ENCODE results near the gene PSMC5. TPM values are rescaled to one million over a fixed set of nuclear protein-coding genes. Genes with fewer than 3 reads are reported as not detected.

The PSMC5 gene
- total RNA-seq, 1 donor from 2014 or later: 199 TPM

- H3K36me3 Mint-ChIP-seq (ENCODE audit: low read depth): peaks cover 63% of the 10 kb centered on the region
- H3K27me3 Mint-ChIP-seq: no peaks in the 10 kb centered on the region
- H3K4me1 Mint-ChIP-seq: peaks cover 9% of the 10 kb centered on the region
- intact Hi-C loops (cut with micrococcal nuclease): no loop called here
- DNase-seq: no peak
- H3K27ac Mint-ChIP-seq: no peak overlapping the region
- H3K9me3 Mint-ChIP-seq: no peaks in the 10 kb centered on the region
- H3K4me3 Mint-ChIP-seq: no peak overlapping the region
These were observed 21.6 kb upstream of the PSMC5 start for GRCh38 chr17:63805591-63805990.

GRCh38 chr17:63809970-63810369 is 17.3 kb upstream of the PSMC5 start:
- Mint-ChIP-seq H3K4me1 (peaks cover 7% of the 10 kb centered on the region), H3K9me3 (no peaks in the 10 kb centered on the region), H3K27ac (peak overlapping the region; percentile 14), H3K27me3 (no peaks in the 10 kb centered on the region), H3K36me3 (ENCODE audit: low read depth) (peaks cover 80% of the 10 kb centered on the region), H3K4me3 (no peak overlapping the region)
- DNase-seq: no peak
- intact Hi-C loops (cut with micrococcal nuclease): no loop called here

DNA sequence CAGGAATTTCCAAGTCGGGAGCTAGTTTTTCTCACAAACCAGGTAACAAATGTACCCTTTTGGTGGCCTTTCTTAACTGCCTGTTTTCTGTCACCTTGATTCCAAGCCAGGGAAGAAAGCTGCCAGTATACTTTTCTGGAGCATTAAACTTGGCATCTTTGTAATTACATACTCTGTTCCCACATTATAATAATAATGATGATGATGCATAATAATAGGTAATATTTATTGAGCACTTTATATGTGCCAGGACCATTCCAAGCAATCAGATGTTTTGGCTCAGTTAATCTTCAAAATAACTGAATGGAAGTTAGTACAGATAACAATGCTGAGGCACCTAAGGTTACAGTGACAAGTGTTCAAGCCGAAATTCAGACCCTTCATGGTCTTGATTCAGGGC is 11.1 kb upstream of the PSMC5 start:
- no peak overlapping the region for H3K4me3 Mint-ChIP-seq
- H3K9me3 Mint-ChIP-seq: no peaks in the 10 kb centered on the region
- intact Hi-C loops (cut with micrococcal nuclease): no loop called here
- H3K4me1 Mint-ChIP-seq: peaks cover 6% of the 10 kb centered on the region
- no peak for DNase-seq
- H3K27ac Mint-ChIP-seq: no peak overlapping the region
- peaks cover 84% of the 10 kb centered on the region for H3K36me3 Mint-ChIP-seq (ENCODE audit: low read depth)
- H3K27me3 Mint-ChIP-seq: no peaks in the 10 kb centered on the region

GRCh38 chr17:63816669-63817068 is 10.6 kb upstream of the PSMC5 start:
- intact Hi-C loops (cut with micrococcal nuclease): no loop called here
- DNase-seq: no peak
- peaks cover 84% of the 10 kb centered on the region for H3K36me3 Mint-ChIP-seq (ENCODE audit: low read depth)
- no peaks in the 10 kb centered on the region for H3K27me3 Mint-ChIP-seq
- no peaks in the 10 kb centered on the region for H3K9me3 Mint-ChIP-seq
- peaks cover 8% of the 10 kb centered on the region for H3K4me1 Mint-ChIP-seq
- H3K27ac Mint-ChIP-seq: no peak overlapping the region
- H3K4me3 Mint-ChIP-seq: no peak overlapping the region

- Mint-ChIP-seq H3K27me3 (no peaks in the 10 kb centered on the region), H3K9me3 (no peaks in the 10 kb centered on the region)
These were observed 9.4 kb upstream of the PSMC5 start for GRCh38 chr17:63817736-63818385.

GRCh38 chr17:63819131-63819530 is 8.1 kb upstream of the PSMC5 start:
- H3K9me3 Mint-ChIP-seq: no peaks in the 10 kb centered on the region
- DNase-seq: no peak
- peaks cover 24% of the 10 kb centered on the region for H3K4me1 Mint-ChIP-seq
- H3K36me3 Mint-ChIP-seq (ENCODE audit: low read depth): peaks cover 85% of the 10 kb centered on the region
- peak overlapping the region; percentile 59 for H3K4me3 Mint-ChIP-seq
- intact Hi-C loops (cut with micrococcal nuclease): no loop called here
- peak overlapping the region; percentile 5 for H3K27ac Mint-ChIP-seq
- no peaks in the 10 kb centered on the region for H3K27me3 Mint-ChIP-seq

More at GRCh38 chr17:63817736-63818385, 9.4 kb upstream of the PSMC5 start:
- Mint-ChIP-seq H3K4me1 (peaks cover 14% of the 10 kb centered on the region), H3K4me3 (no peak overlapping the region), H3K36me3 (ENCODE audit: low read depth) (peaks cover 84% of the 10 kb centered on the region), H3K27ac (peak overlapping the region; percentile 3)
- intact Hi-C loops (cut with micrococcal nuclease): no loop called here
- DNase-seq: no peak

- Mint-ChIP-seq H3K27ac (peak overlapping the region; percentile 30), H3K4me1 (peaks cover 29% of the 10 kb centered on the region), H3K27me3 (no peaks in the 10 kb centered on the region), H3K36me3 (ENCODE audit: low read depth) (peaks cover 86% of the 10 kb centered on the region), H3K9me3 (no peaks in the 10 kb centered on the region), H3K4me3 (peak overlapping the region; percentile 59)
- peak; percentile 72 for DNase-seq
- intact Hi-C loops (cut with micrococcal nuclease): no loop called here
These were observed 7.4 kb upstream of the PSMC5 start for GRCh38 chr17:63819585-63820537.

DNA sequence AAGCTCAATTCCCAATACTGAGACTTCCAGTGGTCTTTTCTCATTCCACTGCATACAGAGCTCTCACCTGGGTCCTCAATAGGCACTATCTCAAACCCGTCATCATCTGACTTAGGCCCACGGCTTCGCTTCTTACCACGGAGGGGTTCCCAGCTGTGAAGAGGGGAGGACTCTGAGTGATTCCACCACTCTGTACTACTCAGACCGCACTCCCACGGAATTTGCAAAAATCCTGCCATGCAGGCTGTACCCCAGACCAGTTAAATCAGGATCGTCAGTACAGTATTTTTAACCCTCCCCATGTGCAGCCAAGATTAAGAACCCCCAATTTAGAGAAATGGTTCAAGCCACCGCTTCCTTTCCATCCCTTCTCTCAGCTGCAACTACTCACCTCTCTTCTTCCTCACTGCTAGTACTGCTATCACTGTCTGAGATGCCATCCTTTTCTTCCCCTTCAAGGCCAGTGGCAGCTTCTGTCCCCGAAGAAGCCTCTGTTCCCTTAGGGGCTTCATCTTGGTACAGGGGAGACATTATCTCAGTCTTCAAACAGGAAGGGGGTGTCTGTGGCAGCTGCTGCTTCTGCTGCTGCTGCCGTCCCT is 6.2 kb upstream of the PSMC5 start:
- Mint-ChIP-seq H3K27ac (peak overlapping the region; percentile 30), H3K9me3 (no peaks in the 10 kb centered on the region), H3K4me3 (peak overlapping the region; percentile 59), H3K27me3 (no peaks in the 10 kb centered on the region), H3K4me1 (peaks cover 36% of the 10 kb centered on the region), H3K36me3 (ENCODE audit: low read depth) (peaks cover 88% of the 10 kb centered on the region)
- peak; percentile 58 for DNase-seq
- intact Hi-C loops (cut with micrococcal nuclease): no loop called here

DNA sequence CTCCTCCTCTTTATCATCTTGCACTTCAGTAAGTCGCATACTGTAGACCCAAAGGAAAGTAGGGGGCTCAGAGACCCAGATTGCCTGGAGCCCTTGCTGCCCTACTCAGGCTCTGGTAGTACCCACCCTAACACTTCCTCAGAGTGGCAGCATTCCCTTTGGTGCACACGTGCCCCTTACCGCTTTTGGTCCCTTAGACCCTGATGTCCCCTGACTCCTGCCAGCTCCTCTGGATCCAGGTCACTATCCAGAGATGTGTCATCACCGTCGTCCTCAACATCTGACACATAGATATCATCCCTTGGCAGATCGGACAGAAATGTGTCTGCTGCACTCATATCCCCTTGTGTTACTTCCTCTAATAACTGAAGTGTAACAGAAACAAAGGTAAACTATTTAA is 5.4 kb upstream of the PSMC5 start:
- Mint-ChIP-seq H3K4me3 (peak overlapping the region; percentile 63), H3K27ac (peak overlapping the region; percentile 75), H3K4me1 (peaks cover 40% of the 10 kb centered on the region), H3K9me3 (no peaks in the 10 kb centered on the region), H3K27me3 (no peaks in the 10 kb centered on the region), H3K36me3 (ENCODE audit: low read depth) (peaks cover 89% of the 10 kb centered on the region)
- DNase-seq: peak; percentile 54
- intact Hi-C loops (cut with micrococcal nuclease): no loop called here

- no peak for DNase-seq
- Mint-ChIP-seq H3K27me3 (no peaks in the 10 kb centered on the region), H3K36me3 (ENCODE audit: low read depth) (peaks cover 90% of the 10 kb centered on the region), H3K9me3 (no peaks in the 10 kb centered on the region), H3K27ac (peak overlapping the region; percentile 48), H3K4me1 (peaks cover 40% of the 10 kb centered on the region), H3K4me3 (no peak overlapping the region)
- intact Hi-C loops (cut with micrococcal nuclease): no loop called here
These were observed 4.7 kb upstream of the PSMC5 start for GRCh38 chr17:63822537-63822936.

DNA sequence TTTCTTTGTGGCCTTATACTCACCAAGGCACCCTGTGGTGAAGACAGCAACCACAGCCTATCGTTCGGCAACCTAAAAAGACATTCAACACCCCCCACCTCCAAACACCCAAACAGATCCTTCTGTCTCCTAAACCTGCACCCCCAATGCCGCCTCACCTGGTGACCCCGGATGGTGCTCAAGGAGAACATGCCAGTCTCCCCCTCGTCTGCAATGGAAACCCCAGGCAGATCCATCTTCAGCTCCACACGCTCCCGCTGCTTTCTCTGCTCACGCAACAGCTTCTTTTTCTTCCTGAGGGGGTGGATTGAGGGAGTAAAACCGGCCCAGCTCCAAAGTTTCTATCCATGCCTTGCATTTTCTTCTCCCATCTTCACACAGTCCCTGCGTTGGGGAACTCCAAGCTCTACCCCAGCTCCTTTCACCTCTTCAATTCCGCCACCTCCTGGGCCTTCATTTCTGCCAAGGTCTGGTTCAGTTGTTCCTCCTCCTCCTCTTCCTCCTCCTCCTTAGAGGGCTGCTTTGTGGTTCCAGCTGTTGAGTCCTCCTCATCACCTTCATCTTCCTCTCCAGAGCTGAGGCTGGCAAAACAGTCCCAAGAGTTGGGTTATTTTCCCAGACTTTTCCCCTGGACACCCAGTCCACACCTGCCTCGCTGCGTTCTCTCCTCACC is 3.4 kb upstream of the PSMC5 start:
- intact Hi-C loops (cut with micrococcal nuclease): no loop called here
- H3K36me3 Mint-ChIP-seq (ENCODE audit: low read depth): peaks cover 89% of the 10 kb centered on the region
- H3K4me3 Mint-ChIP-seq: no peak overlapping the region
- H3K4me1 Mint-ChIP-seq: peaks cover 45% of the 10 kb centered on the region
- DNase-seq: peak; percentile 56
- H3K9me3 Mint-ChIP-seq: no peaks in the 10 kb centered on the region
- H3K27ac Mint-ChIP-seq: peak overlapping the region; percentile 27
- H3K27me3 Mint-ChIP-seq: no peaks in the 10 kb centered on the region

DNA sequence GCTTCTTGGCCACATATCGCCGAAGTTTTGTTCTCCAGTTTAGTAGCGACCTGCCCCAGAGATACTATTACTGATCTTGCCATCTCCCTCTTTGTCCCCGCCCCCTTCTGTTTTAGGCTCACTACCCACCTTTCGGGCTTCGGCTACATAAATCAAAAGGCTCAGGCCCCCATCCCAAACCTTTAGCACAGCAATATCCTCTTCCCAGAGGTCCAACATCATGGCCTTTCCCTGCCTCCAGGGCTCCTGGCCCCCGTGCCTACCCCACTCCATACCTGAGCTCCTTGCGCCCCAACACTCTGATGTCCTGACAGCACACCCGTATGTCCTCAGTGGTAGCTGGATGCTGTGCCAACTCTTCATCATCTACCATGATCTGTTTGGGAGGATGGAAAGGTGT is 2.9 kb upstream of the PSMC5 start:
- H3K36me3 Mint-ChIP-seq (ENCODE audit: low read depth): peaks cover 89% of the 10 kb centered on the region
- no peaks in the 10 kb centered on the region for H3K27me3 Mint-ChIP-seq
- intact Hi-C loops (cut with micrococcal nuclease): no loop called here
- no peaks in the 10 kb centered on the region for H3K9me3 Mint-ChIP-seq
- H3K4me1 Mint-ChIP-seq: peaks cover 50% of the 10 kb centered on the region
- H3K27ac Mint-ChIP-seq: peak overlapping the region; percentile 30
- H3K4me3 Mint-ChIP-seq: no peak overlapping the region
- DNase-seq: peak; percentile 54

DNA sequence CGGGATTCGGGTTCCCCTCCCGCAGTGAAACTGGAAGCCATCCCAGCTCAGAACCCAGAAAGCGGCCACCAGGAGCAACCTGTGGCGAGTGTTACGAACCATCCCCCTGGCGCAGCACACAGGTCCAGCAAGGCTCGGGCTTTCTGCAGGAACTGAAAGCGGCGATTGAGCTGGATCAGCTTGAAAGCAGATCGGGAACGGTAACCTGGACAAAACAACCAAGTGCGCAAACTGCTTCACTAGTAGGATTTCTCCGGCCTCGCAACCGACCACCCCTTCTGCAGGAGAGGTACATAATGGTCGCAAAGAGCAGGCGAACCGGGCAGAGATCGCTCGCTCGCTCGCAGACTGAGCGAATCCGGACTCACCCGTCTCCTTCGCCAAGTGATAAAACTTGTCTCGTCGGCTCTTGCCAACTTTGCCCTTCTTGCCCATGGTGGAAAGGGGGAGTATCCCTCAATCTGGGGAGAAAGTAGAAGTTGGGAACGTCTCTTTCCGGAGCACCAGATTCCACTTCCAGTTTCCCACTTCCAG is 696 bp upstream of the PSMC5 start:
- peaks cover 65% of the 10 kb centered on the region for H3K4me1 Mint-ChIP-seq
- peak overlapping the region; percentile 99 for H3K27ac Mint-ChIP-seq
- intact Hi-C loops (cut with micrococcal nuclease): loop anchor here (1.0 to 5.0 kb wide), 4 partner anchors 17 to 304 kb away; partner anchors contain the start of genes CCDC47, DCAF7 and ERN1
- no peaks in the 10 kb centered on the region for H3K27me3 Mint-ChIP-seq
- DNase-seq: peak; percentile 71
- no peaks in the 10 kb centered on the region for H3K9me3 Mint-ChIP-seq
- H3K4me3 Mint-ChIP-seq: peak overlapping the region; percentile 99
- peaks cover 90% of the 10 kb centered on the region for H3K36me3 Mint-ChIP-seq (ENCODE audit: low read depth)

All from activated CD4-positive, alpha-beta T cell treated with anti-CD3 and anti-CD28 coated beads, Interleukin-2, amount 10 ng/mL, durations not matched to agents 24 days and 14 days (primary cell).